HepG2 (cell line): ENCODE results near the gene PDE1C. TPM values are rescaled to one million over a fixed set of nuclear protein-coding genes. Genes with fewer than 3 reads are reported as not detected.

Experiments
- ATAC-seq: fragments of 200-7000 bp; cut with Tn5 transposase; 3 replicates; pipeline ENCODE4 v1.9.1; 2020; ENCODE audit warnings: mild to moderate bottlenecking, moderate library complexity
- BruUV-seq: library from RNA; stranded (reverse); fragments of 400-500 nt; replicated peaks from 2 replicates; lab custom pipeline; 2021; lab: Mats Ljungman, UMichigan
- CTCF ChIA-PET: fragments of 300-600 bp; formaldehyde crosslinking; extraction: SDS; loops from one replicate; lab custom pipeline; 2021; ENCODE audit warnings: low total read pairs, inconsistent platforms, low intra/inter-chr PET ratio; lab: Yijun Ruan, JAX
- POLR2A ChIA-PET: fragments of 350-600 bp; sonication (Branson Sonifier 250); formaldehyde crosslinking; loops from one replicate; lab custom pipeline; 2020; ENCODE audit warnings: antibody characterized with exemption, inconsistent platforms; lab: Yijun Ruan, JAX
- DNase-seq: peaks from one replicate; pipeline ENCODE4 v3.0.0-alpha.2; 2015; ENCODE audit warnings: low spot score
- FAIRE-seq: peaks from 3 replicates; lab custom pipeline; 2011; peaks lifted over from hg19 to GRCh38; lab: Jason Lieb, UNC
- H2AFZ ChIP-seq: one replicate; pipeline ENCODE4 v1.6.1; 2011; ENCODE audit warnings: low read length, inconsistent platforms
- H3K27ac ChIP-seq: fragments of 300-600 bp; 3 replicates; pipeline ENCODE4 v1.8.0; 2011; ENCODE audit warnings: mixed run types, mild to moderate bottlenecking, mixed read lengths, low read length, inconsistent platforms; ENCODE audit not compliant: insufficient read depth; ENCODE audit errors: extremely low read length
- H3K27me3 ChIP-seq, 2 experiments: fragments of 200-600 bp in 1 of 2; 2 replicates in 1 of 2; 3 replicates in 1 of 2; pipeline versions ENCODE4 v1.6.0 to v1.8.0; 2011; ENCODE audit warnings: low read length in 2 of 2, mild to moderate bottlenecking in 2 of 2, moderate library complexity in 2 of 2, inconsistent platforms in 1 of 2; ENCODE audit not compliant: insufficient read depth in 2 of 2, control insufficient read depth in 1 of 2
- H3K36me3 ChIP-seq, 2 experiments: fragments of 200-600 bp in 1 of 2; replicated peaks in 1 of 2; 2 replicates in 1 of 2; 3 replicates in 1 of 2; pipeline versions ENCODE4 v1.5.1 to v1.8.0; 2011; ENCODE audit warnings: low read length in 2 of 2, inconsistent platforms in 1 of 2; ENCODE audit not compliant: insufficient read depth in 2 of 2, control insufficient read depth in 1 of 2
- H3K4me1 ChIP-seq: 2 replicates; pipeline ENCODE4 v1.5.1; 2012; ENCODE audit warnings: low read length, inconsistent platforms; ENCODE audit not compliant: insufficient read depth
- H3K4me2 ChIP-seq: 2 replicates; pipeline ENCODE4 v1.6.0; 2011; ENCODE audit warnings: low read depth, low read length, inconsistent platforms
- H3K4me3 ChIP-seq, 3 experiments: fragments of 200-600 bp in 1 of 3; sonication (generic), shearing (Covaris generic) in 1 of 3; replicated peaks in 1 of 3; 2 replicates each; pipeline ENCODE4 v1.5.1; 2011 to 2016; ENCODE audit warnings: low read length in 3 of 3, inconsistent platforms in 2 of 3, low read depth in 2 of 3, mild to moderate bottlenecking in 2 of 3, control low read depth in 1 of 3, mixed read lengths in 1 of 3; ENCODE audit not compliant: insufficient read depth in 1 of 3
- H3K79me2 ChIP-seq: one replicate; pipeline ENCODE4 v1.6.1; 2011; ENCODE audit warnings: low read length, inconsistent platforms; ENCODE audit not compliant: insufficient read depth
- H3K9ac ChIP-seq: 2 replicates; pipeline ENCODE4 v1.6.0; 2011; ENCODE audit warnings: mild to moderate bottlenecking, low read depth, low read length, inconsistent platforms; ENCODE audit not compliant: insufficient read depth
- H3K9me3 ChIP-seq: 2 replicates; pipeline ENCODE4 v1.5.1; 2012; ENCODE audit warnings: mild to moderate bottlenecking, low read length
- H4K20me1 ChIP-seq: 2 replicates; pipeline ENCODE4 v1.6.0; 2011; ENCODE audit warnings: inconsistent platforms, mild to moderate bottlenecking, low read length, moderate library complexity; ENCODE audit not compliant: insufficient read depth
- ARID3A ChIP-seq: IDR thresholded peaks from 2 replicates; pipeline ENCODE4 v1.6.1; 2012; ENCODE audit warnings: low read depth, low read length, improper control_type of control experiment
- BRCA1 ChIP-seq: sonication (generic); formaldehyde crosslinking; IDR thresholded peaks from 2 replicates; pipeline ENCODE4 v1.4.0; 2020; ENCODE audit warnings: missing genetic modification reagents
- CHD4 ChIP-seq: fragments of 200-600 bp; sonication (generic); IDR thresholded peaks from 2 replicates; pipeline ENCODE4 v1.7.0; 2017; ENCODE audit warnings: mild to moderate bottlenecking, low read length, borderline replicate concordance
- GMEB2 ChIP-seq: IDR thresholded peaks from 2 replicates; pipeline ENCODE4 v1.6.1; 2016; ENCODE audit warnings: missing biosample characterization, missing genetic modification reagents, low read depth
- HOXA3 ChIP-seq: sonication (generic); formaldehyde crosslinking; IDR thresholded peaks from 2 replicates; pipeline ENCODE4 v1.5.0; 2020; ENCODE audit warnings: missing genetic modification reagents
- MAFF ChIP-seq: IDR thresholded peaks from 2 replicates; pipeline ENCODE4 v1.6.1; 2011; ENCODE audit warnings: low read depth, low read length, improper control_type of control experiment
- RBFOX2 ChIP-seq: fragments of 200-400 bp; formaldehyde crosslinking; IDR thresholded peaks from 2 replicates; pipeline ENCODE4 v1.6.1; 2017; ENCODE audit warnings: low read depth, mild to moderate bottlenecking, low read length
- ZBTB46 ChIP-seq: sonication (generic); formaldehyde crosslinking; IDR thresholded peaks from 2 replicates; pipeline ENCODE4 v1.4.0; 2020; ENCODE audit warnings: mild to moderate bottlenecking, missing genetic modification reagents, borderline replicate concordance
- ZNF20 ChIP-seq: sonication (generic); formaldehyde crosslinking; IDR thresholded peaks from 2 replicates; pipeline ENCODE4 v1.4.0; 2020; ENCODE audit warnings: mild to moderate bottlenecking, moderate library complexity, missing genetic modification reagents
- WGBS: methylation state at CpG from one replicate; pipeline ENCODE4 v1.1.6; 2017; ENCODE audit warnings: low lambda C conversion rate; 5-methylcytosine and 5-hydroxymethylcytosine counted together
- in situ Hi-C: cut with HindIII; loops from 2 replicates; pipeline ENCODE4 v1.10.0; 2017; ENCODE audit warnings: low pct_unique_long_range_greater_than_20kb; ENCODE audit not compliant: extremely low pct_ligation_motif_present
- intact Hi-C: fragments of 100-400 bp; cut with micrococcal nuclease; formaldehyde crosslinking; loops from one replicate; pipeline ENCODE4 v1.10.0; 2022; ENCODE audit not compliant: unreplicated experiment
- polyA plus RNA-seq, 8 experiments: library from polyadenylated mRNA; depleted of rRNA in 3 of 8; stranded (reverse) in 7 of 8; unstranded in 1 of 8; fragments of >200 nt; fragmentation: Illumina TruSeq in 4 of 8; extraction: Trizol in 4 of 8; gene quantifications; 2 replicates each; pipeline versions ENCODE4 v1.2.1 to v1.2.3, GENCODE V29; 2011 to 2016; ENCODE audit warnings: low read depth in 4 of 8, missing spikeins in 1 of 8, mixed read lengths in 1 of 8; ENCODE audit not compliant: insufficient read depth in 1 of 8
- total RNA-seq, 5 experiments: library from RNA; depleted of rRNA; stranded (reverse); fragments of >200 nt; fragmentation: Illumina TruSeq; extraction: Trizol; gene quantifications; 2 replicates each; pipeline ENCODE4 v1.2.3, GENCODE V29; 2016; ENCODE audit warnings: low read depth in 1 of 5

Gene PDE1C
- total and polyA plus RNA-seq, 2 of the 13 experiments (the other 11 are each of a cell fraction or from before 2014, with no cell fraction given), result not detected

- TF ChIP-seq CHD4, result no peak
- no peak for TF ChIP-seq ZBTB46 (CRISPR knock-in tag)
- no peak for TF ChIP-seq HOXA3 (CRISPR knock-in tag)
- TF ChIP-seq MAFF, result no peak
- TF ChIP-seq ZNF20, result no peak
- TF ChIP-seq ARID3A, result no peak
- TF ChIP-seq BRCA1 (CRISPR knock-in tag), result no peak
- no peak for TF ChIP-seq GMEB2
- TF ChIP-seq RBFOX2, result no peak
- no peak for FAIRE-seq
- WGBS, result 0% methylated on average over 1 of the region's 1 CpG
- no peaks in the 10 kb centered on the region for H4K20me1 ChIP-seq
- no peak overlapping the region for H3K27ac ChIP-seq
- no peak overlapping the region for H3K9ac ChIP-seq
- no peak overlapping the region for H3K4me2 ChIP-seq
- BruUV-seq, result no TSS peak
- intact Hi-C loops (no loop called here), in situ Hi-C loops (no loop called here)
- H3K4me3 ChIP-seq, result no peak overlapping the region
- ChIA-PET CTCF (no interaction called here), POLR2A (no interaction called here)
- H3K79me2 ChIP-seq, result no peaks in the 10 kb centered on the region
- no peaks in the 10 kb centered on the region for H3K27me3 ChIP-seq
- H2AFZ ChIP-seq, result no peak overlapping the region
- no peaks in the 10 kb centered on the region for H3K4me1 ChIP-seq
- H3K9me3 ChIP-seq, result no peaks in the 10 kb centered on the region
- ATAC-seq, result no peak
- no peak for DNase-seq
- no peaks in the 10 kb centered on the region for H3K36me3 ChIP-seq
Observed at GRCh38 chr7:32102432-32102873, 32.2 kb upstream of the PDE1C start.
